OCI-LY7 (cell line): ENCODE results near the gene TBC1D10A. TPM values are rescaled to one million over a fixed set of nuclear protein-coding genes. Genes with fewer than 3 reads are reported as not detected.

Experiments used
- BruUV-seq: library from RNA; stranded (reverse); fragments of 400-500 nt; replicated peaks from 2 replicates; lab custom pipeline; 2021; lab: Mats Ljungman, UMichigan
- CTCF ChIA-PET: fragments of 300-600 bp; sonication (Branson Sonifier 250); formaldehyde crosslinking; loops from one replicate; lab custom pipeline; 2022; ENCODE audit warnings: antibody characterized with exemption; ENCODE audit not compliant: unreplicated experiment; lab: Charles Lee
- POLR2A ChIA-PET: fragments of 300-600 bp; sonication (Branson Sonifier 250); formaldehyde crosslinking; loops from one replicate; lab custom pipeline; 2022; ENCODE audit warnings: antibody characterized with exemption; lab: Charles Lee
- DNase-seq: peaks from one replicate; pipeline ENCODE4 v3.0.0-alpha.2; 2015; ENCODE audit warnings: low spot score
- H2AFZ ChIP-seq: fragments of 200-600 bp; sonication (generic), shearing (Covaris generic); 2 replicates; pipeline ENCODE4 v1.6.1; 2014; ENCODE audit warnings: mild to moderate bottlenecking, antibody characterized with exemption, low read length, moderate library complexity
- H3K27ac ChIP-seq: fragments of 200-600 bp; sonication (generic); 2 replicates; pipeline ENCODE4 v1.5.1; 2014; ENCODE audit warnings: mixed run types, low read depth, mild to moderate bottlenecking, moderate library complexity, low read length, inconsistent platforms; ENCODE audit not compliant: poor library complexity, severe bottlenecking
- H3K36me3 ChIP-seq: fragments of 200-600 bp; sonication (generic); 2 replicates; pipeline ENCODE4 v1.6.1; 2014; ENCODE audit warnings: mild to moderate bottlenecking, antibody characterized with exemption, low read length, moderate library complexity, mixed read lengths; ENCODE audit not compliant: insufficient read depth
- H3K4me1 ChIP-seq: fragments of 200-600 bp; sonication (generic); 2 replicates; pipeline ENCODE4 v1.5.1; 2014; ENCODE audit warnings: mild to moderate bottlenecking, low read length; ENCODE audit not compliant: insufficient read depth, poor library complexity, severe bottlenecking
- H3K4me2 ChIP-seq: fragments of 200-600 bp; sonication (generic); 2 replicates; pipeline ENCODE4 v1.6.1; 2014; ENCODE audit warnings: mild to moderate bottlenecking, low read length
- H3K4me3 ChIP-seq: fragments of 200-600 bp; sonication (generic); 2 replicates; pipeline ENCODE4 v1.5.1; 2014; ENCODE audit warnings: mild to moderate bottlenecking, low read depth, low read length; ENCODE audit not compliant: poor library complexity, severe bottlenecking
- H3K79me2 ChIP-seq: fragments of 200-600 bp; sonication (generic); 2 replicates; pipeline ENCODE4 v1.6.1; 2016; ENCODE audit warnings: low read depth, mild to moderate bottlenecking, low read length, moderate library complexity, mixed read lengths; ENCODE audit not compliant: insufficient read depth
- H3K9me2 ChIP-seq: fragments of 200-600 bp; sonication (generic); 2 replicates; pipeline ENCODE4 v1.6.1; 2016; ENCODE audit warnings: mild to moderate bottlenecking, low read length, mixed read lengths; ENCODE audit not compliant: insufficient read depth
- H3K9me3 ChIP-seq: fragments of 200-600 bp; sonication (generic); 2 replicates; pipeline ENCODE4 v1.6.1; 2014; ENCODE audit warnings: mild to moderate bottlenecking, mixed run types, low read length, mixed read lengths
- H4K20me1 ChIP-seq: fragments of 200-600 bp; sonication (generic); 2 replicates; pipeline ENCODE4 v1.6.1; 2014; ENCODE audit warnings: mild to moderate bottlenecking, antibody characterized with exemption, low read length, moderate library complexity, mixed read lengths; ENCODE audit not compliant: insufficient read depth
- EZH2phosphoT487 ChIP-seq: fragments of 200-600 bp; sonication (generic); IDR thresholded peaks from 2 replicates; pipeline ENCODE4 v1.6.1; 2018; ENCODE audit warnings: low read depth, borderline replicate concordance, mild to moderate bottlenecking, mixed run types, antibody characterized with exemption, low read length, moderate library complexity, mixed read lengths
- intact Hi-C: fragments of 100-400 bp; cut with micrococcal nuclease; formaldehyde crosslinking; loops from one replicate; pipeline ENCODE4 v1.10.0; 2022; ENCODE audit not compliant: unreplicated experiment
- total RNA-seq, 2 experiments: library from RNA; depleted of rRNA in 1 of 2; stranded (reverse); fragments of >200 nt in 1 of 2; shearing (Covaris generic) in 1 of 2; gene quantifications; 2 replicates each; pipeline ENCODE4 v1.2.3, GENCODE V29; 2014 to 2022
- TF ChIP-seq, protein P1 (sequence below): fragments of 200-600 bp; sonication (generic); conservative IDR thresholded peaks from 2 replicates; pipeline ENCODE4 v1.5.1; 2014; ENCODE audit warnings: mild to moderate bottlenecking, antibody characterized with exemption, low read length, moderate library complexity, mixed read lengths

The TBC1D10A gene
- total RNA-seq, 2 experiments from 2014 or later, result 15.1 to 16.2 TPM

DNA sequence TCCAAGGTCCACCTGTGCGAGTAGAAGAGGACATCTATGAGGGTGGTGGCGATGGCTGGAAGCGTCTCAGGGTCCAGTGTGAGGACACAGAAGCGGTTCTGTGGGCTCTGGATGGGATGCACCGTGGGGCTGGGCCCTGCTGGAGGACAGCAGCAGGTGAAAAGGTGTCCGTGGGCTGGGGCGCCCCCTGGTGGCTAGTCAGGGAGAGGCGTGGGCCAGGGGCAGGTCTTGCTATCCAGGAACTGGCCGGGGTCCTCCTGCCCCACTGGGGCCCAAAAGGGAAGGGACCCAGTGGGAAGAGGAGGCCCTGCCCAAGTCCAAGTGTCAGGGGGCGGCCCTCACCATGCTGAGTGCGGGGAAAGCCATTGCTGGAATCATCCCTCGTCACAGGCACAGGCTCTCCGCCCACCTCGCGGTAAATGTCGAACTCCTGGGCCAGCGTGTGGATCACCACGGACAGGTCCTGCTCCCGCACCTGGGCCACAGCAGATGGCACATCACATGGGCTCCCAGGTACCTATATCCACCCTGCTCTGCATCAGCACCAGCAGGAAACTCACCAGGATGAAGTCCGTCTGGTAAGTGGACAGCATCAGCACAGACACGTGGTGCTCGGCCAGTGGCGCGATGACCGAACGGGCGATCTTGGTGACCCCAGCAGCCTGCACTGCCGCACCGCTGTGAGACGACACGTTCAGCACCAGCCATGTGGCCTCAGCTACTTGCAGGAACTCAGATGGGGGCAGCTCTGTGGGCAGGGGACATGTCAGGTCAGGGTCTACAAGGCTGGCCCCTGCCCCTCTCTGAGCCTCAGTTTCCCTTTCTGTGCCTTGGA is 39.7 kb downstream of the TBC1D10A start:
- CTCF ChIA-PET, result interaction anchor here (0.9 to 2.2 kb wide), 10 partner anchors 18 to 140 kb away, joined by 5 to 11 read pairs (median 6); partner anchors contain the start of genes RNF215 and TBC1D10A
- Histone ChIP-seq H3K9me3 (no peaks in the 10 kb centered on the region), H3K4me2 (no peak overlapping the region), H3K4me1 (peaks cover 31% of the 10 kb centered on the region), H3K4me3 (no peak overlapping the region), H2AFZ (no peak overlapping the region), H3K79me2 (no peaks in the 10 kb centered on the region), H3K36me3 (0 out of 2 replicates have a peak, but pooled peaks cover 5% of the 10 kb centered on the region), H3K9me2 (no peaks in the 10 kb centered on the region), H3K27ac (no peak overlapping the region), H4K20me1 (no peaks in the 10 kb centered on the region)
- peak; percentile 73 for DNase-seq
- no peak for TF ChIP-seq EZH2phosphoT487
- TF ChIP-seq, protein P1, sequence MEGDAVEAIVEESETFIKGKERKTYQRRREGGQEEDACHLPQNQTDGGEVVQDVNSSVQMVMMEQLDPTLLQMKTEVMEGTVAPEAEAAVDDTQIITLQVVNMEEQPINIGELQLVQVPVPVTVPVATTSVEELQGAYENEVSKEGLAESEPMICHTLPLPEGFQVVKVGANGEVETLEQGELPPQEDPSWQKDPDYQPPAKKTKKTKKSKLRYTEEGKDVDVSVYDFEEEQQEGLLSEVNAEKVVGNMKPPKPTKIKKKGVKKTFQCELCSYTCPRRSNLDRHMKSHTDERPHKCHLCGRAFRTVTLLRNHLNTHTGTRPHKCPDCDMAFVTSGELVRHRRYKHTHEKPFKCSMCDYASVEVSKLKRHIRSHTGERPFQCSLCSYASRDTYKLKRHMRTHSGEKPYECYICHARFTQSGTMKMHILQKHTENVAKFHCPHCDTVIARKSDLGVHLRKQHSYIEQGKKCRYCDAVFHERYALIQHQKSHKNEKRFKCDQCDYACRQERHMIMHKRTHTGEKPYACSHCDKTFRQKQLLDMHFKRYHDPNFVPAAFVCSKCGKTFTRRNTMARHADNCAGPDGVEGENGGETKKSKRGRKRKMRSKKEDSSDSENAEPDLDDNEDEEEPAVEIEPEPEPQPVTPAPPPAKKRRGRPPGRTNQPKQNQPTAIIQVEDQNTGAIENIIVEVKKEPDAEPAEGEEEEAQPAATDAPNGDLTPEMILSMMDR, result peak; percentile 90
- BruUV-seq, result no TSS peak
- POLR2A ChIA-PET, result interaction anchor here (3.3 kb wide), 1 partner anchor 16 kb away, joined by 14 read pairs; no protein-coding TSS in a partner anchor
- intact Hi-C loops, result loop anchor here (1.0 to 10.0 kb wide), 7 partner anchors 24 to 198 kb away; partner anchors contain the start of genes RNF215 and SF3A1

DNA sequence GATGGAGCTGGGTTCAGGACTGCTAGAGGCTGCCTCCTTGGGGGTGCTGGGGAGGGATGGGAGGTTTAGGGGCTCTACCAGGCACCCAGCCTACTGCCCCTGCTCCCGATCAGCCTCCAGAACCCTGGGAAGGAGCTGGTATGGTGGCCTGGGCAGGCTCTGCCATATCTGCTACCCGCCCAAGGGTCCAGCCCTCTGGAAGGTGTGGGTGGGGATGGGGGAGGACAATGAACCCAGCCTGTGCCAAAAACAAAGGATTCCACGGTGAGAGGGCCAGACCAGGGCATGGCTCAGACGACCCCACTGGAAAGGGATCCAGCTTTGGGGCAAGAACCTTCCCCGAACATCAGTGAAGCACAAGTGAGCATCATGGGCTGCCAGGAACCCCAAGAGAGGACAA is 40.4 kb downstream of the TBC1D10A start:
- Histone ChIP-seq H4K20me1 (no peaks in the 10 kb centered on the region), H3K4me2 (no peak overlapping the region), H3K9me2 (no peaks in the 10 kb centered on the region), H3K4me3 (no peak overlapping the region), H3K4me1 (peaks cover 29% of the 10 kb centered on the region), H3K27ac (no peak overlapping the region), H3K79me2 (no peaks in the 10 kb centered on the region), H3K9me3 (no peaks in the 10 kb centered on the region), H2AFZ (no peak overlapping the region), H3K36me3 (0 out of 2 replicates have a peak, but pooled peaks cover 2% of the 10 kb centered on the region)
- BruUV-seq, result no TSS peak
- POLR2A ChIA-PET, result interaction anchor here (0.6 kb wide), 1 partner anchor 16 kb away, joined by 4 read pairs; no protein-coding TSS in a partner anchor
- DNase-seq, result no peak
- CTCF ChIA-PET, result interaction anchor here (0.7 kb wide), 1 partner anchor 70 kb away, joined by 3 read pairs; the partner anchor contains the start of genes CCDC157 and SF3A1
- TF ChIP-seq EZH2phosphoT487, result no peak
- TF ChIP-seq, protein P1, result no peak
- intact Hi-C loops, result loop anchor here (10.0 kb wide), 1 partner anchor 198 kb away; no protein-coding TSS in a partner anchor
